ENCODE results near the gene TCP11. TPM values are rescaled to one million over a fixed set of nuclear protein-coding genes. Genes with fewer than 3 reads are reported as not detected.

The TCP11 gene
- total RNA-seq, 1 experiment from 2014 or later: not detected

- DNase-seq (ENCODE audit: low read depth): no peak
These were observed 60.2 kb downstream of the TCP11 start for GRCh38 chr6:35080821-35081425.

- DNase-seq (ENCODE audit: low read depth): no peak
These were observed 61.0 kb downstream of the TCP11 start for GRCh38 chr6:35080016-35080680.

DNA sequence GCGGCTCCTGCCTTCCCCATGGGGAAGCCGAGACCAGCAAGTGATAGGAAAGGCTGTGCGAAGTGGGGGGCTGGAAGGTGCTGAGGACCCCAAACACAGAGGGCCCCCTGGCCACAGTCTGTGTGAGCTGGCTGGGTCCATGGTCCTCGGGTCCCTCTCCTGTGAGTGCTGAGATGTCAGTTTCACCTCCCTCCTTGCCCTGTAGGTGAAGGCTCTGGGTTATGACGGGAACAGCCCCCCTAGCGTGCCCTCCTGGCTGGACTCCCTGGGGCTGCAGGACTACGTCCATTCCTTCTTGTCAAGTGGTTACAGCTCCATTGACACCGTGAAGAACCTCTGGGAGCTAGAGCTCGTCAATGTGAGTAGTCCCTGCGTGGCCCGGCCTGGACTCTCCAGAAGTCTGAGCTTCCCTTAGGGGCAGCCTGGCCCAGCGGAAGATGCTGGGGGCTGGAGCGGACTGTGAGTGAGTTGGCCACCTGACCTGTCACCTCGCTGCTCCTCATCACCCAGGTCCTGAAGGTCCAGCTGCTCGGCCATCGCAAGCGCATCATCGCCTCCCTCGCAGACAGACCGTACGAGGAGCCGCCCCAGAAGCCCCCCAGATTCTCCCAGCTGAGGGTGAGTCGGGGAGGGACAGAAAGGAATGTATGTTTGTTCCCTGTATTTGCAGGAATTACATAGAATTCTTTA lies 61.7 kb downstream of the TCP11 start:
- no peak for DNase-seq (ENCODE audit: low read depth)

- no peak for DNase-seq (ENCODE audit: low read depth)
These were observed 62.2 kb downstream of the TCP11 start for GRCh38 chr6:35078896-35079295.

- no peak for DNase-seq (ENCODE audit: low read depth)
These were observed 62.8 kb downstream of the TCP11 start for GRCh38 chr6:35078226-35078850.

DNA sequence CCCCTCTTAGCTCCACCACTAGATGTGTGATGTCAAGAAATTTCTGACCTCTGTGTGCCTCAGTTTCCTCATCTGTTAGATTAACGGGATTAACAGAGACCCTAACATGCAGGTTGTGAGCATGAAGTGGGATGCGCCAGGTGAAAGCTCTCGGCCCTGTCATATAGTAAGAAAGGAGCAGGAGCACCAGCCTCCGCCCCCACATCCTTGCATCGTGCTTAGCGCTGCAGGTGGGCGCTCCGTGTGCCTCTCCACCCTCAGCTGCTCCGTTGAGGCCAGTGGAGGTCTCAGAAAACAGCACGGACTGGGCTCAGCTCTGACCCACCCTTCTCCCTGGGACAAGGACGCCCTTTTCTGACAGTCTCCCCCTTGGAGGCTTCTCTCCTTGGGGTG lies 63.4 kb downstream of the TCP11 start:
- DNase-seq (ENCODE audit: low read depth): no peak

DNA sequence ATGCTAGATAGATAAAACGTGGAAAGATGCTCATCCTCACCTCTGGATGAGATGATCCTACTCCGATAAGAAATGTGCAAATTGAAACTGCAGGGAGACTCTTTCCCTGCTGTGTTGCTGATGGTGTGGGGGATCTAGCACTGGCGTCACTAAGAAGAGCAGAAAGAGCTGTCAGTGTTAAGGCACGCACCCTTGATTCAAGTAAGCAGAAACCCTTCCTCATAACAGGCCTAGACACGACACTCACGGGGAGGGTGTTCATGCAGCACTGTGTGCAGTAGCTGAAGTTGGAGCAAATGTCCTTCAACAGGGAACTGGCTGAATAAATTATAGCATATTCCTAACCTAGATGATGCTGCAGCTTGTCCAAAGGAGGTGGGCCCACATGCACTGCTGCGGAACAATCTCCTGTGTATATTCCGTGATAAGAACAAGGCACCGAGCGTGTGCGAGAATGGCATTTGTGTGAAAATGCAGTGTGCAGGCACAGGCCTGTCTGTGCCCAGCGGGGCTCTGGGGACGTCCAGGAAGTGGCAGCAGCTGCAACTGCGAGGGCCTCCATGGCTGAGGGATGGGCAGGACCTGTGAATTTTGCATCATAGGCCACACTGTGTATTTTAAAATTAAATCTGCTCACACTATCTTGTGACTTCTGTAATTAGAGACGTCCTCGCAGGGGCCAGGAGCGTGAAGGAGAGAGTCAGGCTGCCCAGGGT lies 64.0 kb downstream of the TCP11 start:
- DNase-seq (ENCODE audit: low read depth): no peak

GRCh38 chr6:35073766-35074471 lies 67.2 kb downstream of the TCP11 start:
- no peak for DNase-seq (ENCODE audit: low read depth)

DNA sequence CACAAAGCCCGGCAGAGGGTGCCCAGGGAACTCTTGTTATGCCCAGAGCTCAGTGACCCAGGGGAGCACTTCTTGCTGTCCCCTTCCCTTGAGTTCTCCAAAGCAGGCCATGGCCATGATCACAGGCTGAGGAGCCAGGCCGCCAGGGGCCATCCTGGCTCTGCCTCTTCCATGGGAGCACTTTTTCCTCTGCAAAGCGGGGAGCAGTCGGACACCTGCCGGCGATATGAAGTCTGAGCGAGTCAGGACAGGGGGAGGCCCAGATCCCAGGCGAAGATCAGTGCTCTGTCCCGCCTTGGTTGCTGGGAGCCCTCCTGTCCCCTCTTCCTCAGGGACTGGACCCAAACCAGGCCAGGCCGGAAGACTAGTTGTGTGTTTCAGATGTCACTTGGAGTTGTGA lies 67.9 kb downstream of the TCP11 start:
- no peak for DNase-seq (ENCODE audit: low read depth)

GRCh38 chr6:35072698-35073055 lies 68.5 kb downstream of the TCP11 start:
- DNase-seq (ENCODE audit: low read depth): no peak

GRCh38 chr6:35072051-35072697 lies 69.0 kb downstream of the TCP11 start:
- no peak for DNase-seq (ENCODE audit: low read depth)

DNA sequence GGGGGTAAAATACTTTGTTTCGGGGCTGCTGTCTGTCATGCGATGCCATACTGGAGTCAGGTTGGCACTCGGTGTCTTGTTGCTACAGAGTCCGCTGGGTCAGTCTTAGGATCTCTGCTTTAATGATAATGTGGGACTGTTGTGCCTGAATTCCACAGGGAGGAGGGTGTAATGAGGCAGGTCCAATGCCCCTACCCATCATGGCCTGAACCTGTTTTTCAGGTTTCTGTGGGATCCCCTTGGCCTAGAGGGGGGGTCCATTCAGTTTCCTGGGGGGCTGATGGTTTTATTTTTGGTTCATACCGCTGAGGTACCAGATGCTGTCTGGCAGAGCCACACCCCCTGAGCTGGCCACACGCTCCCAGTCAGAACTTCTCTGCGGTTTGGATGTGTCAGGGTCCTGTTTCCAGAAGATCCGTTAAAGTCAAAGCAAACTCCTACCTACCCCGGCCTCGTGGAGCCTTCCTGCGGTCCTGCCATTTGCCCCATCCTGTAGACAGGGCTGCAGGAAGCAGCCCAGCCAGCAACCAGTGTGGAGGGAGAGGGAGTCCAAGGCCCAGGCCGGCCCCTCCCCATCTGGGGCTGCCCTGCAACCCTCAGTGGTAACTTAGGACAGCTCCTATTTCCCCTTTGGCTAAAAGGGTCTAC lies 69.7 kb downstream of the TCP11 start:
- peak; percentile 26 for DNase-seq (ENCODE audit: low read depth)

DNA sequence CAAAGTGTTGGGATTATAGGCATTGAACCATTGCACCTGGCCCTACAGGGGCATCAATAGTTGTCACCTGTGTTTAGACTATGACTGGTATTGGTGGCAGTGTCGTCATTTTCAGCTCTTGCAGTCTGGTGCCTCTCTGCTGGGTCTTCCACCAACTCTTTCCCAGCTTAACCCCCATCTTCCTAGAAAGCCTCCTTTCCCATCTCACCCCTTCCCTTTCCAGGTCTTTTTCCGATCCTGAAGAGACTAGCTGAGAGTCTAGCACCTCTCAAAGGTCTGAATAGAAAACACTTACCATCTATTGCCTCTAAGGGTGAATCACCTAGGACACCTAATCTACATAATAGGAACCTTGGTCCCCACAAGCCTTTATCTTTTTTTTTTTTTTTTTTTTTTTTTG lies 71.0 kb downstream of the TCP11 start:
- DNase-seq (ENCODE audit: low read depth): no peak

- DNase-seq (ENCODE audit: low read depth): no peak
These were observed 71.9 kb downstream of the TCP11 start for GRCh38 chr6:35069262-35069661.

- DNase-seq (ENCODE audit: low read depth): no peak
These were observed 72.5 kb downstream of the TCP11 start for GRCh38 chr6:35068644-35069043.

GRCh38 chr6:35068206-35068605 lies 72.9 kb downstream of the TCP11 start:
- DNase-seq (ENCODE audit: low read depth): no peak
